Activated naive CD4-positive, alpha-beta T cell treated with anti-CD3 and anti-CD28 coated beads, Interleukin-2, amount 50 U/mL, for 16 hours (primary cell): ENCODE results near the gene QKI.

ENCODE experiments used
- DNase-seq: peaks from one replicate; pipeline ENCODE4 v3.0.0-alpha.2; 2020

Gene QKI

GRCh38 chr6:163627274-163628062, 212.9 kb downstream of the QKI start:
- DNase-seq = no peak
